ENCODE measurements around the gene USB1. TPM values are rescaled to one million over a fixed set of nuclear protein-coding genes. Genes with fewer than 3 reads are reported as not detected.

The USB1 gene
- total and polyA plus RNA-seq, 2 experiments from 2014 or later = 18.2 to 47.7 TPM

- Histone ChIP-seq H3K36me3 (replicated peaks; ENCODE audit: insufficient read depth, low read depth) (no peaks in the 10 kb centered on the region), H3K4me2 (no peak overlapping the region), H3K4me3 (no peak overlapping the region), H3K27ac (no peak overlapping the region), H3K4me1 (ENCODE audit: insufficient read depth) (no peaks in the 10 kb centered on the region), H4K20me1 (ENCODE audit: insufficient read depth, poor library complexity, severe bottlenecking) (no peaks in the 10 kb centered on the region), H3K9me2 (replicated peaks; ENCODE audit: insufficient read depth) (no peaks in the 10 kb centered on the region), H3K27me3 (no peaks in the 10 kb centered on the region), H3K79me2 (no peaks in the 10 kb centered on the region), H3K9me3 (ENCODE audit: low read depth) (no peaks in the 10 kb centered on the region), H2AFZ (no peak overlapping the region)
- WGBS (ENCODE audit: low lambda C conversion rate, missing lambda C conversion rate) = 94% methylated on average over 16 of the region's 16 CpGs
- no peak for TF ChIP-seq CTCF (IDR thresholded peaks at IDR 0.05; ENCODE audit: poor library complexity)
- TF ChIP-seq EZH2 (IDR thresholded peaks at IDR 0.05; ENCODE audit: borderline replicate concordance) = no peak
- TF ChIP-seq EZH2phosphoT487 (IDR thresholded peaks at IDR 0.05; ENCODE audit: low read depth, severe bottlenecking, unreplicated experiment) = no peak
- DNase-seq (ENCODE audit: low spot score) = no peak
Observed at GRCh38 chr16:58042886-58043515, 41.8 kb downstream of the USB1 start.

- 87% methylated on average over 7 of the region's 7 CpGs for WGBS (ENCODE audit: low lambda C conversion rate, missing lambda C conversion rate)
- no peak overlapping the region for H3K4me2 ChIP-seq
- no peaks in the 10 kb centered on the region for H3K4me1 ChIP-seq (ENCODE audit: insufficient read depth)
- H4K20me1 ChIP-seq (ENCODE audit: insufficient read depth, poor library complexity, severe bottlenecking) = no peaks in the 10 kb centered on the region
- TF ChIP-seq CTCF (IDR thresholded peaks at IDR 0.05; ENCODE audit: poor library complexity) (no peak), EZH2 (IDR thresholded peaks at IDR 0.05; ENCODE audit: borderline replicate concordance) (no peak), EZH2phosphoT487 (IDR thresholded peaks at IDR 0.05; ENCODE audit: low read depth, severe bottlenecking, unreplicated experiment) (no peak)
- no peaks in the 10 kb centered on the region for H3K36me3 ChIP-seq (replicated peaks; ENCODE audit: insufficient read depth, low read depth)
- no peaks in the 10 kb centered on the region for H3K27me3 ChIP-seq
- H3K9me3 ChIP-seq (ENCODE audit: low read depth) = no peaks in the 10 kb centered on the region
- no peaks in the 10 kb centered on the region for H3K79me2 ChIP-seq
- H2AFZ ChIP-seq = no peak overlapping the region
- no peak overlapping the region for H3K4me3 ChIP-seq
- no peaks in the 10 kb centered on the region for H3K9me2 ChIP-seq (replicated peaks; ENCODE audit: insufficient read depth)
- H3K27ac ChIP-seq = no peak overlapping the region
- DNase-seq (ENCODE audit: low spot score) = no peak
Observed at GRCh38 chr16:58043571-58044155, 42.5 kb downstream of the USB1 start.

- H3K4me1 ChIP-seq (ENCODE audit: insufficient read depth) = no peaks in the 10 kb centered on the region
- 98% methylated on average over 9 of the region's 9 CpGs for WGBS (ENCODE audit: low lambda C conversion rate, missing lambda C conversion rate)
- H3K9me3 ChIP-seq (ENCODE audit: low read depth) = no peaks in the 10 kb centered on the region
- H3K4me3 ChIP-seq = no peak overlapping the region
- no peaks in the 10 kb centered on the region for H3K27me3 ChIP-seq
- H3K4me2 ChIP-seq = no peak overlapping the region
- H2AFZ ChIP-seq = no peak overlapping the region
- H3K27ac ChIP-seq = no peak overlapping the region
- H3K36me3 ChIP-seq (replicated peaks; ENCODE audit: insufficient read depth, low read depth) = no peaks in the 10 kb centered on the region
- DNase-seq (ENCODE audit: low spot score) = no peak
- no peaks in the 10 kb centered on the region for H3K79me2 ChIP-seq
- H3K9me2 ChIP-seq (replicated peaks; ENCODE audit: insufficient read depth) = no peaks in the 10 kb centered on the region
- no peaks in the 10 kb centered on the region for H4K20me1 ChIP-seq (ENCODE audit: insufficient read depth, poor library complexity, severe bottlenecking)
- no peak for TF ChIP-seq EZH2 (IDR thresholded peaks at IDR 0.05; ENCODE audit: borderline replicate concordance)
- TF ChIP-seq CTCF (IDR thresholded peaks at IDR 0.05; ENCODE audit: poor library complexity) = no peak
- no peak for TF ChIP-seq EZH2phosphoT487 (IDR thresholded peaks at IDR 0.05; ENCODE audit: low read depth, severe bottlenecking, unreplicated experiment)
Observed at GRCh38 chr16:58044266-58045019, 43.2 kb downstream of the USB1 start.
